ENCODE measurements around the gene DNAAF8. TPM values are rescaled to one million over a fixed set of nuclear protein-coding genes. Genes with fewer than 3 reads are reported as not detected.

The DNAAF8 gene
- total and polyA plus RNA-seq, 2 of the 4 experiments (the other 2 are of a cell fraction), result 0.54 to 1.7 TPM

DNA sequence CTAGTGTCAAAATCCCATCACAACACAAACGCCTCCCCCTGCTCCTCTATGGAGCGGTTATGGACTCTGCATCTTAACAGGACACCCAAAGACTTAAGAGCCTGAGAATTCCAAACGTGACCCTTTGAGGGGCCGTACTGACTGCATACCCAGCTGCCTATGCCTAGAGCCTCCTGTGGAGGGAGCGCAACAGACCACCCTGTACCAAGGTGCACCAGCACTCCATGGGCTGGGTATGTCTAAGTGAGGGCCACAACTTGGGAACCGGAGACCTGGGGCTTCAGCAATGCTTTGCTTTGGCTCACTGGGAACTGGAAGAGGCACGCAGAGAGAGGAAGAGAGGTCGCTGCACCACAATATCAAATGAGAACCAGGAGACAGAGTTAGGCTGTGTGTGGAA, 5.7 kb upstream of the DNAAF8 start:
- no peaks in the 10 kb centered on the region for H3K4me1 ChIP-seq (ENCODE audit: control insufficient read depth, insufficient read depth, low read length)
- no peak overlapping the region for H3K18ac ChIP-seq (ENCODE audit: low read depth, low read length)
- H3K79me1 ChIP-seq (ENCODE audit: low read depth in 1 of 2, low read length in 2 of 2), result peaks cover 19 to 56% of the 10 kb centered on the region in 2 experiments
- no peak overlapping the region for H3K27ac ChIP-seq (ENCODE audit: insufficient read depth, low read length)
- POLR2A ChIA-PET (ENCODE audit: unreplicated experiment), result no interaction called here
- in situ Hi-C loops (cut with MboI; ENCODE audit: low sequenced_read_pairs) (no loop called here), dilution Hi-C loops (cut with HindIII; ENCODE audit: low sequenced_read_pairs, unreplicated experiment) (no loop called here), intact Hi-C loops (cut with micrococcal nuclease) (no loop called here)
- no peak overlapping the region for H3K9ac ChIP-seq (ENCODE audit: low read depth, low read length)
- no peak overlapping the region for H3K4ac ChIP-seq (ENCODE audit: low read depth, low read length)
- no peak overlapping the region for H4K8ac ChIP-seq (ENCODE audit: low read depth in 2 of 2, low read length in 2 of 2)
- H3K36me3 ChIP-seq (ENCODE audit: control insufficient read depth, insufficient read depth, low read length), result peaks cover 43% of the 10 kb centered on the region
- no peak overlapping the region for H2BK5ac ChIP-seq (ENCODE audit: low read depth, low read length, poor library complexity, severe bottlenecking)
- no peak overlapping the region for H2AFZ ChIP-seq (replicated peaks; ENCODE audit: low read length, poor library complexity)
- no peak overlapping the region for H4K5ac ChIP-seq (ENCODE audit: low read depth, low read length)
- H3K27me3 ChIP-seq (ENCODE audit: control insufficient read depth, insufficient read depth, low read length), result no peaks in the 10 kb centered on the region
- no peak overlapping the region for H3K4me3 ChIP-seq (ENCODE audit: insufficient read depth, low read depth, low read length)
- H3K9me1 ChIP-seq (ENCODE audit: insufficient read depth, low read length), result peaks cover 4% of the 10 kb centered on the region; the same call in 1 of the 2 replicates
- no peak overlapping the region for H2BK20ac ChIP-seq (ENCODE audit: low read depth, low read length)
- ATAC-seq (ENCODE audit: low read depth), result no peak
- no peak overlapping the region for H3K14ac ChIP-seq (replicated peaks; ENCODE audit: low read depth, low read length)
- CTCF ChIA-PET, result no interaction called here
- no peak for DNase-seq
- no peak overlapping the region for H4K91ac ChIP-seq (ENCODE audit: insufficient read depth, low read depth, low read length)
- no peak overlapping the region for H3K56ac ChIP-seq (ENCODE audit: extremely low read depth, insufficient read depth, low read length)
- no CpG with 5 or more reads among the region's 8 CpGs for WGBS, 2 experiments (ENCODE audit: extremely low coverage in 2 of 2, insufficient read length in 1 of 2)
- TF ChIP-seq MAFK (IDR thresholded peaks at IDR 0.05; ENCODE audit: low read depth, low read length) (no peak), MAZ (IDR thresholded peaks at IDR 0.05; ENCODE audit: borderline replicate concordance, low read depth, low read length) (no peak), RAD21 (IDR thresholded peaks at IDR 0.05; ENCODE audit: low read length) (no peak), BHLHE40 (IDR thresholded peaks at IDR 0.05; ENCODE audit: low read depth, low read length) (no peak), MXI1 (IDR thresholded peaks at IDR 0.05; ENCODE audit: borderline replicate concordance, low read depth, low read length) (no peak), NFE2L2 (IDR thresholded peaks at IDR 0.05; ENCODE audit: low read depth, low read length) (no peak), CHD1 (IDR thresholded peaks at IDR 0.05; ENCODE audit: low read depth, low read length) (no peak), SMC3 (IDR thresholded peaks at IDR 0.05; ENCODE audit: low read depth, low read length) (no peak), FOS (IDR thresholded peaks at IDR 0.05; ENCODE audit: low read depth, low read length) (no peak)
- TF ChIP-seq, protein P1, sequence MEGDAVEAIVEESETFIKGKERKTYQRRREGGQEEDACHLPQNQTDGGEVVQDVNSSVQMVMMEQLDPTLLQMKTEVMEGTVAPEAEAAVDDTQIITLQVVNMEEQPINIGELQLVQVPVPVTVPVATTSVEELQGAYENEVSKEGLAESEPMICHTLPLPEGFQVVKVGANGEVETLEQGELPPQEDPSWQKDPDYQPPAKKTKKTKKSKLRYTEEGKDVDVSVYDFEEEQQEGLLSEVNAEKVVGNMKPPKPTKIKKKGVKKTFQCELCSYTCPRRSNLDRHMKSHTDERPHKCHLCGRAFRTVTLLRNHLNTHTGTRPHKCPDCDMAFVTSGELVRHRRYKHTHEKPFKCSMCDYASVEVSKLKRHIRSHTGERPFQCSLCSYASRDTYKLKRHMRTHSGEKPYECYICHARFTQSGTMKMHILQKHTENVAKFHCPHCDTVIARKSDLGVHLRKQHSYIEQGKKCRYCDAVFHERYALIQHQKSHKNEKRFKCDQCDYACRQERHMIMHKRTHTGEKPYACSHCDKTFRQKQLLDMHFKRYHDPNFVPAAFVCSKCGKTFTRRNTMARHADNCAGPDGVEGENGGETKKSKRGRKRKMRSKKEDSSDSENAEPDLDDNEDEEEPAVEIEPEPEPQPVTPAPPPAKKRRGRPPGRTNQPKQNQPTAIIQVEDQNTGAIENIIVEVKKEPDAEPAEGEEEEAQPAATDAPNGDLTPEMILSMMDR (conservative IDR thresholded peaks at IDR 0.05; ENCODE audit: low read depth, low read length), result no peak
- no peak overlapping the region for H2BK15ac ChIP-seq (ENCODE audit: low read depth, low read length)
- no peak overlapping the region for H3K4me2 ChIP-seq (ENCODE audit: low read depth, low read length)
- no peaks in the 10 kb centered on the region for H3K9me3 ChIP-seq (ENCODE audit: control insufficient read depth, insufficient read depth, low read length)
- no peaks in the 10 kb centered on the region for H4K20me1 ChIP-seq (ENCODE audit: insufficient read depth, low read length)
- no peak overlapping the region for H2BK120ac ChIP-seq (ENCODE audit: low read depth, low read length)
- BruUV-seq (replicated peaks), result no TSS peak
- no peak overlapping the region for H2AK5ac ChIP-seq (ENCODE audit: low read depth, low read length)
- H3K23ac ChIP-seq (ENCODE audit: low read depth, low read length), result no peak overlapping the region
- no peak overlapping the region for H2AK9ac ChIP-seq (replicated peaks; ENCODE audit: low read depth, low read length, poor library complexity)

Measured in IMR-90 (cell line).